ENCODE results near the gene SERGEF.

DNA sequence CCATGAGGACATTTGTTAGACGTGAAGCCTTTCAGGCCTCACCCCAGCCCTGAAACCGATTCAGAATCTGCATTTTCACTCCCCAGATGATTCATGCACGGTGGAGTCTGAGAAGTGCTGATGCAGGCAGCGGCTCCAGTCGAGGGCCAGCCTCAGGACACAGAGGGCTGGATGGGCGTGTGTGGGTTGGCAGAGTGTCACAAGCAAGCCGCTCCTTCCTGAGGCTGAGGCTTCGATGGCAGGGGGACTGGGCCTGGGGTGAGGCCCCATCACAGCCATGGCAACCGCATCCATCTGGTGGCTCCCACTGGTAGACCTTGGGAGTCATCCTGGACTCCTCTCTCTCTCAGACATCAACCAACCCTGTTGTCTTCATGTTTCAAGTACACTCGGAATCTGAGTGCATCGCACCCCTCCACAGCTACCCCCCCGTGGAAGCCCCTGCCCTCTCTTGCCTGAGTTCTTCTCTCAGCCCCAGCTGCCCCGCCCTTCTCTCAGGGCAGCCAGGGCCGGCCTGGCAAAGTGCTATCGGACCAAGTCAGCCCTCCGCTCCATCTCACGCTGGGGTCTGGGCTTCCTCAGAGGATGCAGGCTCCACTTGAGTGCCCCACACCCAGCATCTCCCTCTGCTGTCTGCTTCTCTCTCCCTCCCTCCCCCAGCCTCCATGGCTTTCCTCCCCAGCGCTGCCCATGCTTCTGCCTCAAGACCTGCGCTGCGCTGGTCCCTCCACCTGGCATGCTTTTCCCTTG lies 267.6 kb downstream of the SERGEF start:
- TF ChIP-seq POLR2G (IDR thresholded peaks at IDR 0.05; ENCODE audit: low read depth, low read length) (no peak), PLRG1 (conservative IDR thresholded peaks at IDR 0.05) (no peak), ZNF326 (CRISPR knock-in tag; IDR thresholded peaks at IDR 0.05; ENCODE audit: borderline replicate concordance) (no peak), ZNF772 (CRISPR knock-in tag; IDR thresholded peaks at IDR 0.05) (no peak), HDAC2 (CRISPR knock-in tag; IDR thresholded peaks at IDR 0.05) (no peak), ZSCAN30 (CRISPR knock-in tag; IDR thresholded peaks at IDR 0.05) (no peak), ELF4 (CRISPR knock-in tag; IDR thresholded peaks at IDR 0.05; ENCODE audit: borderline replicate concordance) (no peak), ZNF737 (CRISPR knock-in tag; IDR thresholded peaks at IDR 0.05; ENCODE audit: borderline replicate concordance) (no peak), JUN (CRISPR knock-in tag; IDR thresholded peaks at IDR 0.05) (no peak), ZNF839 (CRISPR knock-in tag; IDR thresholded peaks at IDR 0.05; ENCODE audit: borderline replicate concordance) (no peak), SMYD3 (CRISPR knock-in tag; IDR thresholded peaks at IDR 0.05) (no peak)
- TF ChIP-seq, protein P1, sequence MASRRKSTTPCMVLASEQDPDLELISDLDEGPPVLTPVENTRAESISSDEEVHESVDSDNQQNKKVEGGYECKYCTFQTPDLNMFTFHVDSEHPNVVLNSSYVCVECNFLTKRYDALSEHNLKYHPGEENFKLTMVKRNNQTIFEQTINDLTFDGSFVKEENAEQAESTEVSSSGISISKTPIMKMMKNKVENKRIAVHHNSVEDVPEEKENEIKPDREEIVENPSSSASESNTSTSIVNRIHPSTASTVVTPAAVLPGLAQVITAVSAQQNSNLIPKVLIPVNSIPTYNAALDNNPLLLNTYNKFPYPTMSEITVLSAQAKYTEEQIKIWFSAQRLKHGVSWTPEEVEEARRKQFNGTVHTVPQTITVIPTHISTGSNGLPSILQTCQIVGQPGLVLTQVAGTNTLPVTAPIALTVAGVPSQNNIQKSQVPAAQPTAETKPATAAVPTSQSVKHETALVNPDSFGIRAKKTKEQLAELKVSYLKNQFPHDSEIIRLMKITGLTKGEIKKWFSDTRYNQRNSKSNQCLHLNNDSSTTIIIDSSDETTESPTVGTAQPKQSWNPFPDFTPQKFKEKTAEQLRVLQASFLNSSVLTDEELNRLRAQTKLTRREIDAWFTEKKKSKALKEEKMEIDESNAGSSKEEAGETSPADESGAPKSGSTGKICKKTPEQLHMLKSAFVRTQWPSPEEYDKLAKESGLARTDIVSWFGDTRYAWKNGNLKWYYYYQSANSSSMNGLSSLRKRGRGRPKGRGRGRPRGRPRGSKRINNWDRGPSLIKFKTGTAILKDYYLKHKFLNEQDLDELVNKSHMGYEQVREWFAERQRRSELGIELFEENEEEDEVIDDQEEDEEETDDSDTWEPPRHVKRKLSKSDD (CRISPR knock-in tag; IDR thresholded peaks at IDR 0.05; ENCODE audit: low read depth) = no peak
- TF ChIP-seq, protein P2, sequence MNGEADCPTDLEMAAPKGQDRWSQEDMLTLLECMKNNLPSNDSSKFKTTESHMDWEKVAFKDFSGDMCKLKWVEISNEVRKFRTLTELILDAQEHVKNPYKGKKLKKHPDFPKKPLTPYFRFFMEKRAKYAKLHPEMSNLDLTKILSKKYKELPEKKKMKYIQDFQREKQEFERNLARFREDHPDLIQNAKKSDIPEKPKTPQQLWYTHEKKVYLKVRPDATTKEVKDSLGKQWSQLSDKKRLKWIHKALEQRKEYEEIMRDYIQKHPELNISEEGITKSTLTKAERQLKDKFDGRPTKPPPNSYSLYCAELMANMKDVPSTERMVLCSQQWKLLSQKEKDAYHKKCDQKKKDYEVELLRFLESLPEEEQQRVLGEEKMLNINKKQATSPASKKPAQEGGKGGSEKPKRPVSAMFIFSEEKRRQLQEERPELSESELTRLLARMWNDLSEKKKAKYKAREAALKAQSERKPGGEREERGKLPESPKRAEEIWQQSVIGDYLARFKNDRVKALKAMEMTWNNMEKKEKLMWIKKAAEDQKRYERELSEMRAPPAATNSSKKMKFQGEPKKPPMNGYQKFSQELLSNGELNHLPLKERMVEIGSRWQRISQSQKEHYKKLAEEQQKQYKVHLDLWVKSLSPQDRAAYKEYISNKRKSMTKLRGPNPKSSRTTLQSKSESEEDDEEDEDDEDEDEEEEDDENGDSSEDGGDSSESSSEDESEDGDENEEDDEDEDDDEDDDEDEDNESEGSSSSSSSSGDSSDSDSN (CRISPR knock-in tag; IDR thresholded peaks at IDR 0.05) = no peak
- TF ChIP-seq, protein P3, sequence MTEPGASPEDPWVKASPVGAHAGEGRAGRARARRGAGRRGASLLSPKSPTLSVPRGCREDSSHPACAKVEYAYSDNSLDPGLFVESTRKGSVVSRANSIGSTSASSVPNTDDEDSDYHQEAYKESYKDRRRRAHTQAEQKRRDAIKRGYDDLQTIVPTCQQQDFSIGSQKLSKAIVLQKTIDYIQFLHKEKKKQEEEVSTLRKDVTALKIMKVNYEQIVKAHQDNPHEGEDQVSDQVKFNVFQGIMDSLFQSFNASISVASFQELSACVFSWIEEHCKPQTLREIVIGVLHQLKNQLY (CRISPR knock-in tag; IDR thresholded peaks at IDR 0.05) = no peak
